ENCODE results near the gene MCRIP1. TPM values are rescaled to one million over a fixed set of nuclear protein-coding genes. Genes with fewer than 3 reads are reported as not detected.

MCRIP1 gene
- total and polyA plus RNA-seq, 2 of the 13 experiments (the other 11 are each of a cell fraction or from before 2014, with no cell fraction given) = 79.7 to 84.9 TPM

DNA sequence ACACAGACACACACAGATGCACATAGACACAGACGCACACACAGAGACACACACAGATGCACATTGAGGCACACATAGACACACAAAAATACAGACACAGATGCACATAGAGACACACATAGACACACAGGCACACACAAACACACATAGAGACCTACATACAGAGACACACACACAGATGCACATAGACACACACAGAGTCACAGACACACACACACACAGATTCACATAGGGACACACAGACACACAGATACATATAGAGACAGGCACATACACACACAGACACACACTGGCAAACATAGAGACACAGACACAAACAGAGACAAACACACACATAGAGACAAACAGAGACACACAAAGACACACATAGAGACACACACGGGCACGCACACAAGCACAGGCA lies 39.0 kb downstream of the MCRIP1 start (continued):
- TF ChIP-seq, protein P1, sequence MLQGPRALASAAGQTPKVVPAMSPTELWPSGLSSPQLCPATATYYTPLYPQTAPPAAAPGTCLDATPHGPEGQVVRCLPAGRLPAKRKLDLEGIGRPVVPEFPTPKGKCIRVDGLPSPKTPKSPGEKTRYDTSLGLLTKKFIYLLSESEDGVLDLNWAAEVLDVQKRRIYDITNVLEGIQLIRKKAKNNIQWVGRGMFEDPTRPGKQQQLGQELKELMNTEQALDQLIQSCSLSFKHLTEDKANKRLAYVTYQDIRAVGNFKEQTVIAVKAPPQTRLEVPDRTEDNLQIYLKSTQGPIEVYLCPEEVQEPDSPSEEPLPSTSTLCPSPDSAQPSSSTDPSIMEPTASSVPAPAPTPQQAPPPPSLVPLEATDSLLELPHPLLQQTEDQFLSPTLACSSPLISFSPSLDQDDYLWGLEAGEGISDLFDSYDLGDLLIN (CRISPR knock-in tag; IDR thresholded peaks at IDR 0.05; ENCODE audit: borderline replicate concordance) = no peak
- TF ChIP-seq TAF15 (IDR thresholded peaks at IDR 0.05; ENCODE audit: low read depth, low read length, poor library complexity, severe bottlenecking) (no peak), ZNF207 (IDR thresholded peaks at IDR 0.05; ENCODE audit: borderline replicate concordance) (peak; percentile 83; the same call in 1 of the 2 replicates), FOXA1 (IDR thresholded peaks at IDR 0.05) (0 out of 2 replicates have a peak, but pooled peaks have one; percentile 33), FOXA1 (CRISPR knock-in tag; IDR thresholded peaks at IDR 0.05) (no peak), MATR3 (CRISPR knock-in tag; IDR thresholded peaks at IDR 0.05) (no peak), TCF7 (IDR thresholded peaks at IDR 0.05; ENCODE audit: low read depth) (no peak), SAFB2 (CRISPR knock-in tag; IDR thresholded peaks at IDR 0.05; ENCODE audit: borderline replicate concordance, low read depth) (no peak), SRSF1 (optimal IDR thresholded peaks at IDR 0.05; ENCODE audit: low read depth, low read length) (no peak), ZKSCAN5 (CRISPR knock-in tag; IDR thresholded peaks at IDR 0.05) (no peak), MIER2 (CRISPR knock-in tag; IDR thresholded peaks at IDR 0.05) (no peak), ZNF549 (CRISPR knock-in tag; IDR thresholded peaks at IDR 0.05) (no peak), ATF7 (IDR thresholded peaks at IDR 0.05) (peak; percentile 27; the same call in 1 of the 2 replicates), ATF7 (CRISPR knock-in tag; IDR thresholded peaks at IDR 0.05) (no peak), ESRRA (CRISPR knock-in tag; IDR thresholded peaks at IDR 0.05; ENCODE audit: low read depth) (no peak), ZNF282 (IDR thresholded peaks at IDR 0.05; ENCODE audit: partially characterized antibody) (no peak), PRMT3 (CRISPR knock-in tag; IDR thresholded peaks at IDR 0.05; ENCODE audit: borderline replicate concordance, low read depth) (no peak)
- TF ChIP-seq, protein P2, sequence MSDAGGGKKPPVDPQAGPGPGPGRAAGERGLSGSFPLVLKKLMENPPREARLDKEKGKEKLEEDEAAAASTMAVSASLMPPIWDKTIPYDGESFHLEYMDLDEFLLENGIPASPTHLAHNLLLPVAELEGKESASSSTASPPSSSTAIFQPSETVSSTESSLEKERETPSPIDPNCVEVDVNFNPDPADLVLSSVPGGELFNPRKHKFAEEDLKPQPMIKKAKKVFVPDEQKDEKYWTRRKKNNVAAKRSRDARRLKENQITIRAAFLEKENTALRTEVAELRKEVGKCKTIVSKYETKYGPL (CRISPR knock-in tag; IDR thresholded peaks at IDR 0.05) = no peak
- TF ChIP-seq, protein P3, sequence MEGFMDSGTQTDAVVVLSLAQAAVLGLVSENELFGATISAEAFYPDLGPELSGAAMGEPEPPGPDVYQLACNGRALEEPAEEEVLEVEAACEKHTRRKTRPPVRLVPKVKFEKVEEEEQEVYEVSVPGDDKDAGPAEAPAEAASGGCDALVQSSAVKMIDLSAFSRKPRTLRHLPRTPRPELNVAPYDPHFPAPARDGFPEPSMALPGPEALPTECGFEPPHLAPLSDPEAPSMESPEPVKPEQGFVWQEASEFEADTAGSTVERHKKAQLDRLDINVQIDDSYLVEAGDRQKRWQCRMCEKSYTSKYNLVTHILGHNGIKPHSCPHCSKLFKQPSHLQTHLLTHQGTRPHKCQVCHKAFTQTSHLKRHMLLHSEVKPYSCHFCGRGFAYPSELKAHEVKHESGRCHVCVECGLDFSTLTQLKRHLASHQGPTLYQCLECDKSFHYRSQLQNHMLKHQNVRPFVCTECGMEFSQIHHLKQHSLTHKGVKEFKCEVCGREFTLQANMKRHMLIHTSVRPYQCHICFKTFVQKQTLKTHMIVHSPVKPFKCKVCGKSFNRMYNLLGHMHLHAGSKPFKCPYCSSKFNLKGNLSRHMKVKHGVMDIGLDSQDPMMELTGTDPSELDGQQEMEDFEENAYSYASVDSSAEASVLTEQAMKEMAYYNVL (CRISPR knock-in tag; IDR thresholded peaks at IDR 0.05; ENCODE audit: borderline replicate concordance) = no peak
- TF ChIP-seq, protein P4, sequence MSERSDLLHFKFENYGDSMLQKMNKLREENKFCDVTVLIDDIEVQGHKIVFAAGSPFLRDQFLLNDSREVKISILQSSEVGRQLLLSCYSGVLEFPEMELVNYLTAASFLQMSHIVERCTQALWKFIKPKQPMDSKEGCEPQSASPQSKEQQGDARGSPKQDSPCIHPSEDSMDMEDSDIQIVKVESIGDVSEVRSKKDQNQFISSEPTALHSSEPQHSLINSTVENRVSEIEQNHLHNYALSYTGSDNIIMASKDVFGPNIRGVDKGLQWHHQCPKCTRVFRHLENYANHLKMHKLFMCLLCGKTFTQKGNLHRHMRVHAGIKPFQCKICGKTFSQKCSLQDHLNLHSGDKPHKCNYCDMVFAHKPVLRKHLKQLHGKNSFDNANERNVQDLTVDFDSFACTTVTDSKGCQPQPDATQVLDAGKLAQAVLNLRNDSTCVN (CRISPR knock-in tag; IDR thresholded peaks at IDR 0.05; ENCODE audit: borderline replicate concordance) = no peak
- TF ChIP-seq, protein P5, sequence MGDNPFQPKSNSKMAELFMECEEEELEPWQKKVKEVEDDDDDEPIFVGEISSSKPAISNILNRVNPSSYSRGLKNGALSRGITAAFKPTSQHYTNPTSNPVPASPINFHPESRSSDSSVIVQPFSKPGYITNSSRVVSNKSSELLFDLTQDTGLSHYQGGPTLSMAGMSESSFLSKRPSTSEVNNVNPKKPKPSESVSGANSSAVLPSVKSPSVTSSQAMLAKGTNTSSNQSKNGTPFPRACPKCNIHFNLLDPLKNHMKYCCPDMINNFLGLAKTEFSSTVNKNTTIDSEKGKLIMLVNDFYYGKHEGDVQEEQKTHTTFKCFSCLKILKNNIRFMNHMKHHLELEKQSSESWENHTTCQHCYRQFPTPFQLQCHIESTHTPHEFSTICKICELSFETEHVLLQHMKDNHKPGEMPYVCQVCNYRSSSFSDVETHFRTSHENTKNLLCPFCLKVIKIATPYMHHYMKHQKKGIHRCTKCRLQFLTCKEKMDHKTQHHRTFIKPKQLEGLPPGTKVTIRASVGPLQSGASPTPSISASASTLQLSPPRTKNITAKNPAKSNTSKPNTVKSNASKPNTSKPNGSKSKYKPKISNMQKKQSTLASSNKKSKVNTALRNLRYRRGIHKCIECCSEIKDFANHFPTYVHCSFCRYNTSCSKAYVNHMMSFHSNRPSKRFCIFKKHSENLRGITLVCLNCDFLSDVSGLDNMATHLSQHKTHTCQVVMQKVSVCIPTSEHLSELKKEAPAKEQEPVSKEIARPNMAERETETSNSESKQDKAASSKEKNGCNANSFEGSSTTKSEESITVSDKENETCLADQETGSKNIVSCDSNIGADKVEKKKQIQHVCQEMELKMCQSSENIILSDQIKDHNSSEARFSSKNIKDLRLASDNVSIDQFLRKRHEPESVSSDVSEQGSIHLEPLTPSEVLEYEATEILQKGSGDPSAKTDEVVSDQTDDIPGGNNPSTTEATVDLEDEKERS (CRISPR knock-in tag; IDR thresholded peaks at IDR 0.05) = no peak
- TF ChIP-seq, protein P6, sequence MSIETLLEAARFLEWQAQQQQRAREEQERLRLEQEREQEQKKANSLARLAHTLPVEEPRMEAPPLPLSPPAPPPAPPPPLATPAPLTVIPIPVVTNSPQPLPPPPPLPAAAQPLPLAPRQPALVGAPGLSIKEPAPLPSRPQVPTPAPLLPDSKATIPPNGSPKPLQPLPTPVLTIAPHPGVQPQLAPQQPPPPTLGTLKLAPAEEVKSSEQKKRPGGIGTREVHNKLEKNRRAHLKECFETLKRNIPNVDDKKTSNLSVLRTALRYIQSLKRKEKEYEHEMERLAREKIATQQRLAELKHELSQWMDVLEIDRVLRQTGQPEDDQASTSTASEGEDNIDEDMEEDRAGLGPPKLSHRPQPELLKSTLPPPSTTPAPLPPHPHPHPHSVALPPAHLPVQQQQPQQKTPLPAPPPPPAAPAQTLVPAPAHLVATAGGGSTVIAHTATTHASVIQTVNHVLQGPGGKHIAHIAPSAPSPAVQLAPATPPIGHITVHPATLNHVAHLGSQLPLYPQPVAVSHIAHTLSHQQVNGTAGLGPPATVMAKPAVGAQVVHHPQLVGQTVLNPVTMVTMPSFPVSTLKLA (IDR thresholded peaks at IDR 0.05) = no peak; the same call in 1 of the 2 replicates
